Trophoblast cell (in vitro differentiated cells and primary cell): ENCODE results near the gene MICU2.

Experiments used
- DNase-seq, 2 donors: peaks; one replicate each; pipeline ENCODE4 v3.0.0-alpha.2; 2016
- H2AFZ ChIP-seq: 2 replicates; pipeline ENCODE4 v1.6.1; 2013; ENCODE audit warnings: low read length, moderate library complexity, mild to moderate bottlenecking; ENCODE audit not compliant: insufficient read depth, poor library complexity
- H2AK5ac ChIP-seq: 2 replicates; pipeline ENCODE4 v1.6.1; 2013; ENCODE audit warnings: mild to moderate bottlenecking, low read length
- H2BK120ac ChIP-seq: 2 replicates; pipeline ENCODE4 v1.6.1; 2013; ENCODE audit warnings: low read length, mild to moderate bottlenecking, moderate library complexity; ENCODE audit not compliant: insufficient read depth, poor library complexity
- H2BK12ac ChIP-seq: 2 replicates; pipeline ENCODE4 v1.6.1; 2013; ENCODE audit warnings: mild to moderate bottlenecking, low read length, moderate library complexity
- H2BK5ac ChIP-seq: 2 replicates; pipeline ENCODE4 v1.6.1; 2013; ENCODE audit warnings: low read length, low read depth, moderate library complexity, mild to moderate bottlenecking; ENCODE audit not compliant: poor library complexity
- H3K14ac ChIP-seq: 2 replicates; pipeline ENCODE4 v1.6.1; 2013; ENCODE audit warnings: mild to moderate bottlenecking, low read length
- H3K18ac ChIP-seq: 2 replicates; pipeline ENCODE4 v1.6.1; 2013; ENCODE audit warnings: mild to moderate bottlenecking, low read length
- H3K23ac ChIP-seq: 2 replicates; pipeline ENCODE4 v1.6.1; 2013; ENCODE audit warnings: low read length
- H3K27ac ChIP-seq: 2 replicates; pipeline ENCODE4 v1.5.1; 2013; ENCODE audit warnings: low read depth, mild to moderate bottlenecking, inconsistent platforms, low read length, moderate library complexity
- H3K27me3 ChIP-seq: 2 replicates; pipeline ENCODE4 v1.6.1; 2013; ENCODE audit warnings: inconsistent platforms, mild to moderate bottlenecking, low read length, moderate library complexity; ENCODE audit not compliant: insufficient read depth
- H3K36me3 ChIP-seq, 2 experiments: 1 replicate in 1 of 2; 2 replicates in 1 of 2; pipeline ENCODE4 v1.6.1; 2013; ENCODE audit warnings: low read length in 2 of 2, mild to moderate bottlenecking in 2 of 2, moderate library complexity in 1 of 2; ENCODE audit not compliant: insufficient read depth in 2 of 2, control insufficient read depth in 1 of 2
- H3K4ac ChIP-seq: 2 replicates; pipeline ENCODE4 v1.6.1; 2013; ENCODE audit warnings: low read depth, mild to moderate bottlenecking, low read length, moderate library complexity
- H3K4me1 ChIP-seq, 2 experiments: 1 replicate in 1 of 2; 2 replicates in 1 of 2; pipeline ENCODE4 v1.6.1; 2013; ENCODE audit warnings: low read length in 2 of 2, mild to moderate bottlenecking in 2 of 2, moderate library complexity in 1 of 2; ENCODE audit not compliant: insufficient read depth in 2 of 2, control insufficient read depth in 1 of 2
- H3K4me2 ChIP-seq: 2 replicates; pipeline ENCODE4 v1.6.1; 2013; ENCODE audit warnings: inconsistent platforms, mild to moderate bottlenecking, low read length, moderate library complexity
- H3K4me3 ChIP-seq: 2 replicates; pipeline ENCODE4 v1.5.1; 2013; ENCODE audit warnings: mild to moderate bottlenecking, low read depth, low read length, inconsistent platforms
- H3K79me1 ChIP-seq: one replicate; pipeline ENCODE4 v1.6.1; 2013; ENCODE audit warnings: low read length
- H3K79me2 ChIP-seq: 2 replicates; pipeline ENCODE4 v1.6.1; 2013; ENCODE audit warnings: low read length, mild to moderate bottlenecking; ENCODE audit not compliant: control insufficient read depth, insufficient read depth, poor library complexity
- H3K9ac ChIP-seq: 2 replicates; pipeline ENCODE4 v1.6.1; 2013; ENCODE audit warnings: mild to moderate bottlenecking, low read length
- H3K9me3 ChIP-seq: 2 replicates; pipeline ENCODE4 v1.6.1; 2013; ENCODE audit warnings: low read depth, mild to moderate bottlenecking, control low read depth, inconsistent platforms, low read length; ENCODE audit not compliant: insufficient read depth
- H4K12ac ChIP-seq: 2 replicates; pipeline ENCODE4 v1.6.1; 2013; ENCODE audit warnings: low read depth, mild to moderate bottlenecking, low read length, moderate library complexity
- H4K8ac ChIP-seq: 2 replicates; pipeline ENCODE4 v1.6.1; 2013; ENCODE audit warnings: low read depth, mild to moderate bottlenecking, low read length, moderate library complexity
- H4K91ac ChIP-seq: one replicate; pipeline ENCODE4 v1.6.1; 2013; ENCODE audit warnings: low read depth, mild to moderate bottlenecking, low read length, moderate library complexity
- WGBS: extraction: QIAGEN DNeasy Blood & Tissue Kit; methylation state at CpG from one replicate; pipeline ENCODE4 v1.1.7; 2013; ENCODE audit warnings: missing lambda C conversion rate; ENCODE audit not compliant: insufficient read length, insufficient coverage; ENCODE audit errors: extremely low coverage; 5-methylcytosine and 5-hydroxymethylcytosine counted together

The MICU2 gene

DNA sequence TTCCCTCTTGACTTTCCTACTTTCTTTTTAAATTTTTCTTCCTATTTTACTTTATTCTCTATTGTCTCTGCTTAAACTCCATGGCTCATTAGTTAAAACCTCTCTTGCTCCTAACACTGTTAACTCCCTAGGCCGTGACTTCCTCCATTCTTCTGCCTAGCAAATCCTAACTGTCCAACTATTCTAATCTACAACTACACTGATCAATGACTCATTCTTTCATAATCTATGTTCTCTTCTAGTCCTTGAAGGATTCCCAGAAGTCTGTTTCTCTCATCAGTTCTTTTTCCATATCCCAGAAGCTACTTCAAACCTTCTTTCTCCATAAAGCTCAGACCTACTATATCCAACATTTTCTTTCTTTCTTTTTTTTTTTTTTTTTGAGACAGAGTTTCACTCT is 66.9 kb downstream of the MICU2 start:
- no CpG with 5 or more reads among the region's 1 CpG for WGBS
- H3K9ac ChIP-seq = no peak overlapping the region

DNA sequence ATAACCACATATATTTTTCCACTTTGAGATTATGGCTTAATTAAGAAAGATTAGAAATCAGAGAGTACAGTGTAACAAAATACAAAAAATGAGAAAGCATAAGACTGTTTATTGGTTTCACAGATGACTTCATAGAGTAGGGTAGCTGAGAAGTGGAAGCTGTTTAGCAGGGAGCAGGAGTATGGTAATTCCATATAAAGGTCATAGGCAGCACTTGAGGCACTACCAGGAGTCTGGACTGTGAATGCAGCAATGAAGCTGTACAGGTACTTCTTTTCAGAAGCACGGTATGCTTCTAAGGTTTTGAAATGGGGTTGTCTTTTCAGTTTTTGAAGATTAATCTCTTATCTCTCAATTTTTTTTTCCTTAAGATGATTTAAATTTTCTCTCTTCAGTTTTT is 69.2 kb downstream of the MICU2 start:
- no CpG with 5 or more reads among the region's 1 CpG for WGBS
- H3K14ac ChIP-seq = no peak overlapping the region
- H2AFZ ChIP-seq = no peak overlapping the region
- no peaks in the 10 kb centered on the region for H3K36me3 ChIP-seq
- no peak overlapping the region for H4K8ac ChIP-seq
- no peak overlapping the region for H2AK5ac ChIP-seq
- H3K18ac ChIP-seq = no peak overlapping the region
- no peak for DNase-seq
- no peak overlapping the region for H2BK12ac ChIP-seq
- no peaks in the 10 kb centered on the region for H3K9me3 ChIP-seq
- H3K23ac ChIP-seq = no peak overlapping the region
- no peak overlapping the region for H3K4me2 ChIP-seq
- no peak overlapping the region for H4K91ac ChIP-seq
- no peaks in the 10 kb centered on the region for H3K4me1 ChIP-seq
- H3K27ac ChIP-seq = no peak overlapping the region
- H3K79me1 ChIP-seq = no peaks in the 10 kb centered on the region
- H3K4ac ChIP-seq = no peak overlapping the region
- no peak overlapping the region for H3K4me3 ChIP-seq
- no peak overlapping the region for H4K12ac ChIP-seq
- no peak overlapping the region for H2BK5ac ChIP-seq
- no peak overlapping the region for H2BK120ac ChIP-seq
- H3K79me2 ChIP-seq = no peaks in the 10 kb centered on the region
- no peaks in the 10 kb centered on the region for H3K27me3 ChIP-seq
- no peak overlapping the region for H3K9ac ChIP-seq

More for the DNA sequence above, 66.9 kb downstream of the MICU2 start:
- H3K79me1 ChIP-seq = no peaks in the 10 kb centered on the region
- no peak overlapping the region for H2BK12ac ChIP-seq
- H3K9me3 ChIP-seq = no peaks in the 10 kb centered on the region
- no peak overlapping the region for H4K12ac ChIP-seq
- H2BK5ac ChIP-seq = no peak overlapping the region
- no peak overlapping the region for H2AFZ ChIP-seq
- H3K4me2 ChIP-seq = no peak overlapping the region
- H3K27ac ChIP-seq = no peak overlapping the region
- no peaks in the 10 kb centered on the region for H3K79me2 ChIP-seq
- no peak overlapping the region for H3K14ac ChIP-seq
- H4K8ac ChIP-seq = no peak overlapping the region
- no peak overlapping the region for H2BK120ac ChIP-seq
- DNase-seq = no peak
- H3K36me3 ChIP-seq = no peaks in the 10 kb centered on the region
- no peak overlapping the region for H3K4ac ChIP-seq
- H3K23ac ChIP-seq = no peak overlapping the region
- H3K27me3 ChIP-seq = no peaks in the 10 kb centered on the region
- no peaks in the 10 kb centered on the region for H3K4me1 ChIP-seq
- no peak overlapping the region for H3K4me3 ChIP-seq
- no peak overlapping the region for H4K91ac ChIP-seq
- H3K18ac ChIP-seq = no peak overlapping the region
- H2AK5ac ChIP-seq = no peak overlapping the region

DNA sequence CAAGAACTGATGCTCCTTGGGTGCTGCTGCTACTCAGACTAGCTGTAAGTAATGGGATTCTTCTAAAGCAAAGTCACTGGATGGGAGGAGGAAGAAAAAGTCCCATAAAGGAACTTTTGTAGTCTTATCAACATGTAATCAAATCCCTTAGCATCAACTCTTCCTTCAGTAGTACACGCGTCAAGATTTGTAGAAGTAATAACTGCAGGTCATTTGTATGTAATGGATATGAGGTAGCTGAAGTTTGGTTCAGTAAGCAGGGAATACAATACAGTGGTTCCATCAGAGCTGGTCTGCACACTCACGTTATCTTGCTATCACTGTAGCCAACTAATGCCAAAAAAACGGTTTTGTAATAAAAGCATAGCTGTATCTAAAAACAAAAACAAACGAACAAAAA is 72.5 kb downstream of the MICU2 start:
- Histone ChIP-seq H3K4me3 (no peak overlapping the region), H3K27ac (no peak overlapping the region), H2BK12ac (no peak overlapping the region), H3K79me2 (no peaks in the 10 kb centered on the region), H2AFZ (no peak overlapping the region), H3K27me3 (no peaks in the 10 kb centered on the region), H3K14ac (no peak overlapping the region), H3K4me2 (no peak overlapping the region), H3K36me3 (no peaks in the 10 kb centered on the region), H3K9me3 (no peaks in the 10 kb centered on the region), H4K12ac (no peak overlapping the region), H4K8ac (no peak overlapping the region), H3K4me1 (no peaks in the 10 kb centered on the region), H3K18ac (no peak overlapping the region), H2BK120ac (no peak overlapping the region), H3K9ac (no peak overlapping the region), H2BK5ac (no peak overlapping the region), H4K91ac (no peak overlapping the region), H3K79me1 (no peaks in the 10 kb centered on the region), H3K4ac (no peak overlapping the region), H3K23ac (no peak overlapping the region), H2AK5ac (no peak overlapping the region)
- DNase-seq = no peak
- no CpG with 5 or more reads among the region's 5 CpGs for WGBS

DNA sequence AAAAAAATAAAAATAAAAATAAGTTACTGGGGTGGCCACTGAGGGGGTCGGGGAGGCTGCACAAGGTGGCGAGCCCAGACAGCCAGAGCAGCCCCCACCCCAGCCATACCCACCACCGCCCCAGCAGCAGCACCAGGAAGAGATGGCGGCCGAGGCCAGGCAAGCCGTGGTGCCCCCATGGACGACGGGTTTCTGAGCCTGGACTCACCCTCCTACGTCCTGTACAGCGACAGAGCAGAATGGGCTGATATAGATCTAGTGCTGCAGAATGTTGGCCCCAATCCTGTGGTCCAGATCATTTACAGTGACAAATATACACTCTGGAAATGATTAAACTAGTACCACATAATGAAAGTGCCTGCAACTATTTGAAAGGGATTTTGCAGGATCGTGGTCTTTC is 73.3 kb downstream of the MICU2 start:
- no peaks in the 10 kb centered on the region for H3K27me3 ChIP-seq
- no peak overlapping the region for H3K14ac ChIP-seq
- H4K91ac ChIP-seq = no peak overlapping the region
- H3K27ac ChIP-seq = no peak overlapping the region
- H3K4me3 ChIP-seq = no peak overlapping the region
- H3K18ac ChIP-seq = no peak overlapping the region
- no peak overlapping the region for H2BK120ac ChIP-seq
- H3K4me2 ChIP-seq = no peak overlapping the region
- WGBS = no CpG with 5 or more reads among the region's 11 CpGs
- no peak overlapping the region for H2AFZ ChIP-seq
- no peak overlapping the region for H2BK5ac ChIP-seq
- H4K8ac ChIP-seq = no peak overlapping the region
- no peak overlapping the region for H2AK5ac ChIP-seq
- H3K23ac ChIP-seq = no peak overlapping the region
- DNase-seq = no peak
- no peak overlapping the region for H2BK12ac ChIP-seq
- H3K4ac ChIP-seq = no peak overlapping the region
- no peaks in the 10 kb centered on the region for H3K9me3 ChIP-seq
- no peaks in the 10 kb centered on the region for H3K79me2 ChIP-seq
- H3K79me1 ChIP-seq = no peaks in the 10 kb centered on the region
- H3K4me1 ChIP-seq = no peaks in the 10 kb centered on the region
- no peaks in the 10 kb centered on the region for H3K36me3 ChIP-seq
- H4K12ac ChIP-seq = no peak overlapping the region
- no peak overlapping the region for H3K9ac ChIP-seq
